Measurements from ENCODE around the gene TRIM24.

The TRIM24 gene

DNA sequence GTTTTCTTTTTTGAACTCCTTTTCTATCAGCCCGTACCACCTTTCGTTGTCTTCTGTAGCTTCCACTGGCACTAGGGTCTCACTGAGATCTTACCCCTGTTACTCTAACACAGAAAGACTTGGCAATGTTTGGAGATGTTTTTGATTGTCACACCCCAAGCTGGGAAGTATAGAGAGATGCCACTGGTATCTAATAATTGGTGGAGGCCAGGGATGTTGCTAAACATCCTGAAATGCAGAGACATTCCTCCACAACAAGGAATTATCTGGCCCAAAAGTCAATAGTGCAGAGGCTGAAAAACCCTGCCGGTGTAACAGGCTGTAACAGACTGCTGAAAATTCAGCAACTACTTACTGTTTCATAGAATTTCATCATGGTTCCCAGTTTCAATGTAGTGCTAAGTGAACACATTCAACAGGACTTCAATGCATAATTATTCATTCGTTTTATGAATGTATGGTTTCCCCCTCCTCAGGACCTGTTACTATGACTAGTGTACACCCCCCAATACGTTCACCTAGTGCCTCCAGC lies 115.9 kb downstream of the TRIM24 start:
- DNase-seq (ENCODE audit: low read depth, low spot score), result no peak

DNA sequence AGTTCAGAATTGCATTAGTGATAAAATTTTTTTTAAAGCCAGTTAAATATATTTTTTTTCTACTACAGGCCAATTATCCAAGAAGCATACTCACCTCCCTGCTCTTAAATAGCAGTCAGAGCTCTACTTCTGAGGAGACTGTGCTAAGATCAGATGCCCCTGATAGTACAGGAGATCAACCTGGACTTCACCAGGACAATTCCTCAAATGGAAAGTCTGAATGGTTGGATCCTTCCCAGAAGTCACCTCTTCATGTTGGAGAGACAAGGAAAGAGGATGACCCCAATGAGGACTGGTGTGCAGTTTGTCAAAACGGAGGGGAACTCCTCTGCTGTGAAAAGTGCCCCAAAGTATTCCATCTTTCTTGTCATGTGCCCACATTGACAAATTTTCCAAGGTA lies 119.1 kb downstream of the TRIM24 start:
- no peak for DNase-seq (ENCODE audit: low read depth, low spot score)

DNA sequence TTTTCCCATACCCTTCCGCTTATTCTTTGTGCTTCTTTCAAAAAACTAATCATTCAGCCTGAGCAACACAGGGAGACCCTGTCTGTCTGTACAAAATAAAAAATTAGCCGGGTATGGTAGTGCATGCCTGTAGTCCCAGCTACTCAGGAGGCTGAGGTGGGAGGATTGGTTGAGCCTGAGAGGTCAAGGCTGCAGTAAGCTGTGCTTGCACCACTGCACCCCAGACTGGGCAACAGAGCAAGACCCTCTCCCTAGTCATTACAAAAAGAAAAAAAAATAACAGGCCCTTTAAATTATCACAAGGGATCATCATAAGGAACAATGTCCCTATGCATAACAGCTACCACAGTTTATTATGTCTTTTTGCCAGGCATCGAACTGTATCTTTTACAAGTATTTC lies 119.6 kb downstream of the TRIM24 start:
- DNase-seq (ENCODE audit: low read depth, low spot score), result no peak

DNA sequence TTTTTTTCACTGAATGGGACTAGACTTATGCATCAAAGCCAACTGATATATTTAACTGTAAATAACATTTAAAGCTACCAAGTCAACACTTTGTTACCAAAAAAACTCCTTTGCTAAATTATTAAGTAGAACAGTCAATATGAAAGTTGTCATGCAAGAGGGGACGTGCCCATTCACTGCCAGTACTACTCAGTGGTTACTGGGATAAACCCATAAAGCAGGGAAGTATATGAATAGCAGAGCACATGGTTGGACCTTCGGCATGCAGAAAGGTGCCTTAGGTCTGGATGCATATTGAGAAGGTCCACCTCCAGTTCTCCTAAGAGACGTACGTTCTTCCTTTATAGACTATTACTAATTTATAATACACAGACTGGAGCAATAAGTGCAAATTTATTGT lies 121.0 kb downstream of the TRIM24 start:
- DNase-seq (ENCODE audit: low read depth, low spot score), result no peak

DNA sequence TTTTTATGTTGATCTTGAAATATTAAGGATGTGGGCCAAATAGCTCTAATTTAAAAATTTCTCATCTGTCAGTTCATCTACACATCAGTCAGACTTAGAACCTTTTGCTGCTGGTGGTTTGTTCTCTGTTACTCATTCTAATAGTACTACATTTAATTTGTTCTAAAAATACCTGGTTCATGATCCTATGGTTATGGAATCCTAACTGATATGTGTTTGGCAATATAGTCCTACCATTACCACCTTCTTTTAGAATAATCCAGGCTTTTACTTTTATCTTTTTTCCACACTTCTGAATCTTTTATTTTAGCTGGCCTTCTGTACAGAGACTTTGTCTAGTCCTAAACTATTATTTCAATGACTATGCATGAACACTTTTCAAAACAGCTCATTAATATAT lies 124.2 kb downstream of the TRIM24 start:
- no peak for DNase-seq (ENCODE audit: low read depth, low spot score)

DNA sequence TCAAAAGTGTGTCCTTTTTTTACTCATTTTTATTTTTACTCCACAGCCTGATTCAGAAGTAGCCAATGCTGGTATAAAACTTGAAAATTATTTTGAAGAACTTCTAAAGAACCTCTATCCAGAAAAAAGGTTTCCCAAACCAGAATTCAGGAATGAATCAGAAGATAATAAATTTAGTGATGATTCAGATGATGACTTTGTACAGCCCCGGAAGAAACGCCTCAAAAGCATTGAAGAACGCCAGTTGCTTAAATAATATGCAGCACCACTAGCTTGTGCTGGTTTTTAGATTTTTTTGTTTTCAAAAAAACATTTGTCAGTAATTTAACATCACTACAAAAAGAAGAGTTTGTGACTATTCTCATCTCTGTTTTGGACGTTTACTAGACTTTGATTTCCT lies 124.6 kb downstream of the TRIM24 start:
- DNase-seq (ENCODE audit: low read depth, low spot score), result no peak

DNA sequence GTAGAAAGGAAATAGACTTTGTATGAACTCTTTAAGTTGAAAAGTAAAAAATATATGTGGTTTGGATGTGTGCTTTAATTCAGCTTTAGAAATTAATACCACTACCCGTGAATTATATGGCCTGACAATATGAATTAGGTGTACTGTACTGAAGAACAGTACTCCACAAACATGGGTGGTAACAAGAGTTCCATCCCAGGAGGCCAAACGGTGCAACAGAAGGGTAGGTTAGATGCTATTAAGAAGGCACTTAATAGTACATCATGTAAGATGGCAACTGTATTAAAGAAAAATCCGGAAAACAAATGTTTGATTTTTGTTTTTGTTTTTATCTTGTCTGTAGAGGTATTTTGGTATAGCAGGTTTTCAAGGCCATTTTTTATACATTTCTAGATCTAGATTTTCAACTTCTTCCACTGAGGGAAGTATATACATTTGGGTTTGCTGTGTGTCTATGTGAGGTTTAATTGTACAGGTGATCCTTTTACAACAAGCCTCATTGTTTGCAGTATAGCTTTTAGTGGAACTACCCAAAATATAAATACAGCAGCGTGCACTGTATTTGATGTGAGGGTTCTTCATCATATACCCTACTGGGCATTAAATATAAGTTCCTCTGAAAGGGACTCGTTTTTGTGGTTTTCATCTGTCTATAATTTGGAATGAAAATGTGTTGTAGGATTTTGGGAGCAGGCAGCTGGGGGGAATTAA lies 125.4 kb downstream of the TRIM24 start:
- no peak for DNase-seq (ENCODE audit: low read depth, low spot score)

DNA sequence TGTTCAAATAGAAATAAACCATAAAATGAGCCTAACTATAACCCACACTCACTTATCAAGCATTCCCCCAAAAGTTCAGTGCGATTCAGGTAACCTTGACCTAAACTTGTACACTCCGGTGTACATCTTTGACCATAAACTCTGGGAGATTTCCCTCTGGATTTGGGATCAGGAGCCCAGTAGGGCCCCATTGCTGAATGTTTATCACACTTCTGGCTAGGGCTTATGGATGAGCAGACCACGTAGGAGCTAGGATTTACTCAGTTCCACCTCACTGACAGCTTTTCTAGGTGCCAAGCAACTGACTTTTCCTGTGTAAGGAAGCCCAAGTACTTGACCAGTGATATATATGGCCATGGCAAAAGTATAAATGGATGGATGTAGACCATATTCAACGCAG lies 127.4 kb downstream of the TRIM24 start:
- no peak for DNase-seq (ENCODE audit: low read depth, low spot score)

DNA sequence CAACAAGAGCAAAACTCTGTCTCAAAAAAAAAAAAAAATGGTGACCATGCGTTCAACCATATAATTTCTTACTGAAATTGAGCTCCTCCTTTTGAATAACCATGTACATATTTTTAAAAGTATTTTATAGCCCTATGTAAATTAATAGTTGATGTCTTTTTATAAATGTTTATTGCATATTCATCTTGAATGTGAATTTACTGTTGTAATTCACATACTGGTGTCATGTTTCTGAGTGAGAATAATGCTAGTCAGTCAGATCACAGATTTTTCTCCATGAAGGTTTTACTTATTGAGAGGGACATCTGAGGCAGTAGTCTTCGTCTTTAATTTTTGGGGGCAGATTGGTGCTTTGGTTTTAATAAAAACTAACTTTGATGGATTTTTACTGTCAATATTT lies 128.9 kb downstream of the TRIM24 start:
- no peak for DNase-seq (ENCODE audit: low read depth, low spot score)

DNA sequence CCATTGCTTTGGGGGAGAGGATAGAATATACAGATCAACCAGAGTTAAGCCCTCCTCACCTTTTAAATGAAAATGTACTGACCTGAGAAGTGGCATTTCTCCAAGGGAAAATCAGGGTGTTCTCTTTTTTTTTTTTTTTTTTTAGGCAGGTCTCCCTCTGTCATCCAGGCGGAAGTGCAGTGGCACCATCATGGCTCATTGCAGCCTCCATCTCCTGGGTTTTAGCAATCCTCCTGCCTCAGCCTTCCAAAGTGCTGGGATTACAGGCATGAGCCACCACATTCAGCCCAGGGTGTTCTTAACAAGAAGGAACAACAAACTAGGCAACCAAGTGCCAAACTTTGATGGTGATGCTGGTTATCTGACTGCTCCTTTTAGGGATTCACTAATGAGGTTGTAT lies 130.1 kb downstream of the TRIM24 start:
- DNase-seq (ENCODE audit: low read depth, low spot score), result no peak

DNA sequence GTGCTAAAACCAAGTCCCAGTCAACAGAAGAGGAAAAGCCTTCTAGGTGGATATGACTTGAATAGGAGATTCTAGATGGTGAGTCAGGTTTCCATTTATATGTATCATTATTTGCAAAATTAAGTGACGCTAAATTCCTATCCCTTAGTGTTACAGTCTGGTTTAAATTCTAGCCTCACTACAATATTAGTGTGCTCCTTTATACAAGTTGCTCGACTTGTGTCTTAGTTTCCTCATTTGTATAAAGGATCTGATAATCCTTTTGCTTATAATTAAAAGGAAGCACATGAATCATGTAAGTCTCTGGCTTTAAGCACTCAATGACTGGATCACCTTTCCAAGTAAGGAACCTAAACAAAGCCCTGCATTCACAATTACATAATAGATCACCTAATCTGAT lies 135.4 kb downstream of the TRIM24 start:
- no peak for DNase-seq (ENCODE audit: low read depth, low spot score)

DNA sequence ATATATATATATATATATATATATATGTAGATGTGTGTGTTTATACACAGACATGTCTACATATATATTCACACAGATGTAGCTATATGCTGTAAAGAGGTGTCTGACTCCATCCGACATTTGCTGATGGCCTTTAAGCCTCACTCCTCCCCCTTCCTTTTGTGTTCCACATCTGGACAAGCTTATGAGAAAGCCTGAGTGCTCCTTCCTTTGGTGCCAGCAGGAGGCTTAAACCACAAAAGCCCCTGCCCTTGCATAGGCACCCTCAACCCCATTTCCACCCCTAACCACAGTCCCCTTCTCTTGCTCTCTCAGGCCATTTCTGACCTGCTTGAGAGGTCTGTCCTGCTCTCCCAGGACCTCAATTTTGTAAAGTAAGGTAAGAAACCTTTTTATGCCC lies 142.4 kb downstream of the TRIM24 start:
- DNase-seq (ENCODE audit: low read depth, low spot score), result no peak

DNA sequence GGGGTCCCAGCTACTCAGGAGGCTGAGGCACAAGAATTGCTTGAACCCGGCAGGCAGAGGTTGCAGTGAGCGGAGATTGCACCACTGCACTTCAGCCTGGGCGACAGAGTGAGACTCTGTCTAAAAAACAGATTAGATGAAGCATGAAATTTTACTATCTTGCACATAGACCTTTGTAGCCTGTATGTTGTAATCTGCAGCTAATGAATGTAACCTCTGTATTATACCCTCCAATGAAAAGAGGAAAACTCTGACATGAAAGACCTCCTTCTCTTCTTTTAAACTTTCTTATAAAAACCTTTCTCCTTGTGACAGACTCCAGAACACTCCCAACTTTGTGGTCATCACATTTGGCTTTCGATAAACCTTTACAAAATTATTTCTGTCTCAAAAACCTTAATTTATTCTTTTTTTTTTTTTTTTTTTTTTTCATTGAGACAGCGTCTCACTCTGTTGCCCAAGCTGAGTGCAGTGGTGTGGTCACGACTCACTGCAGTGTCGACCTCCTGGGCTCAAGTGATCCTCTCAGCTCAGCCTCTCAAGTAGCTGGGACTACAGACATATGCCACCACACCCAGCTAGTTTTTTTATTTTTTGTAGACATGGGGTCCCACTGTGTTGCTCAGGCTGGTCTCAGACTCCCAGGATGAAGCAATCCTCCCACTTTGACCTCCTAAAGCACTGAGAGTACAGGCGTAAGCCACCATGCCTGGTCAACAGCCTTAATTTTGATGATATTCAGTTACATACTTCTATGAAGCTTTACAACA lies 143.7 kb downstream of the TRIM24 start:
- no peak for DNase-seq (ENCODE audit: low read depth, low spot score)

DNA sequence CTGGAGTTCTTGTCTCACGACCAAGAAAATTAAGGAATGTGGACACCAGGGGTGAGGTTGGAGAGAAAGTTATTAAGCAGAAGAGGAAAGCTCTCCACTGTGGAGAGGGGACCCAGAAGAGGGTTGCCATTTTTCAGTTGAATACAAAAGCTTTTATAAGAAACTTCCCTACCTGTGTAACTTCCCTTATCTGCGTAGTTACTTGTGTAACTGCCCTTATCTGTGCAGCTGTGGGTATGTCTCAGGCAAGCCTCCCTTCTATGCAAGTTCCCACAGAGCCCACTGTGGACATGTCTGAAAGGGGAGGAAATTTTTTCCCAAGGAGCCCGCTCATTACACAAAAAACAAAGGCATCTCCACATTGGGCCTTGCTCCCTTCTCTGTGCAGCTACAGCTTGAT lies 146.2 kb downstream of the TRIM24 start:
- DNase-seq (ENCODE audit: low read depth, low spot score), result no peak

DNA sequence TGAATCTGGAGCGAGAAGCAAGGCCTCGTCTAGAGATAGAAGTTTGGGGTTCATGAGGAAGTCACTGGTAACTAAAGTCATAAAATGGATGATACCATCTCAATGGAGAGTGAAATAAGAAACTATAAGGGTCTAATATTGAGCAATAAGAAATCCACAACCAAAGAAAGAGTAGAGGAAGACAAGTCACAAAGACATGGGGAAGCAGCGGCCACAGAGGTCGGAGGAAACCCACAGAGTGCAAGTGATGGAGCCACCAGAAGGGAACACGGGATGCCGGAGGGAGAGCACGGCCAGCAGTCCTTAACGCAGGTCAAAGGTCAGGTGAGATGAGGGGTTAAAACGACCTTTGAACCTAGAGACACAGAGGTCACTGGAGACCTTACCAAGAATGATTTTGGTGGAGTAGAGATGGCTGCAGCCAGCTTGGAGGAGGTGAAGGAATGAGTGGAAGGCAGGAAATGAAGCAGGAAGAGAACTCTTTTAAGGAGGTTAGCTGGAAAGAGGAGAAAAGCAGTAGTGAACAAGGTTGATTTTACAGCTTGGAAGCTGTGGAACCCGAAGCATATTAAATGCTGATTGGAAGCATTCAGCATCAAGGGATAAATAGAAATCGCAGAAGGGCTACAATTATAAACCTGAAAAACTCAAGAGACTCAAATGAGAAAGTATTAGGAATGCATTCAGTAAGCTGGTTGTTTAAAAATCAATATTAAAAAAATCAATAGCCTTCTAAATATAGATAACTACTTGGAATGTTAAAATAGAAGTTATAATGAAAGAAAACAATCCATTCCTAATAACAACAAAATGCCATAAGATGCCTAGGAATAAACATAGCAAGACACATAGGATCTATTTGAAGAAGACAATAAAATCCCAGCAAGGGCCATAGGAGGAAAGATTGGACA lies 147.4 kb downstream of the TRIM24 start:
- DNase-seq (ENCODE audit: low read depth, low spot score), result no peak

DNA sequence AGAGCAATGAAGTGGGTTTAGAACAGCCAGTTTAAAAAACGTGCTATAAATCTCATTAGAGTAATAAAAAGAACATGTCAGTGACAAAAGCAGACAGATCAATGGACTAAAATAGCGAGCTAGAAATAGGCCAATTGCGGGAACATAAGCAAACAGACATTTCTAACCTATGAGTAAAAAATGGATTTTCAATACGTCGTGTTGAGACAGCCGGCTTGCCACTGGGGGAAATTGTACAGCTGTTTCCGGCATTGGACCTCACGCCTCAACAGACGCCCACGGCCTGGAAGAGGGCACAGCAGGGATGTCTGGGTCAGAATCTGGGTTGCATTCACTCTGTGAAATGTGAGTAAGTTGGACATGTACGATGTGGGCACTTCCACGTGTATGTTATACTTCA lies 148.2 kb downstream of the TRIM24 start:
- DNase-seq (ENCODE audit: low read depth, low spot score), result no peak

DNA sequence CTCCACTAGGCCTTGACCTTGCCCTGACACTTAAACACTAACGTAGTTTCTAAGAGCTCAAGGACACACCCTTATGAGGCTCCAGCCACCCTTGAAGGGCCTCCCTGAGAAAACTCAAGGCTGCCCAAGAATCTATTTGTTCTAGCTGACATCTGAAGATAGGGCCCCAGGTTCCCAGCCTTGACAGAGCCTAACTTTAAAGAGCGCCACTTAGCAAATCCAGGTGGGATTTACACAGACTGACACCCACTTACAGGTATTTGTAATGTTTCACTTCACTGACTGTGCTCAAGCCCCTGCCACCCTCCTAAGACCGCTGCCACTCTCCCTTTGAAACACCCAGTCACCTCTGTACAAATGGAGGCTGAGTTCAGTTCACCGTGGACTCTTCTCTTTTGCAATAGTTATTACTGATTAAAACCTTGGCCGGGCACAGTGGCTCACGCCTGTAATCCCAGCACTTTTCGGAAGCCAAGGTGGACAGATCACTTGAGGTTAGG lies 150.7 kb downstream of the TRIM24 start:
- DNase-seq (ENCODE audit: low read depth, low spot score), result no peak

DNA sequence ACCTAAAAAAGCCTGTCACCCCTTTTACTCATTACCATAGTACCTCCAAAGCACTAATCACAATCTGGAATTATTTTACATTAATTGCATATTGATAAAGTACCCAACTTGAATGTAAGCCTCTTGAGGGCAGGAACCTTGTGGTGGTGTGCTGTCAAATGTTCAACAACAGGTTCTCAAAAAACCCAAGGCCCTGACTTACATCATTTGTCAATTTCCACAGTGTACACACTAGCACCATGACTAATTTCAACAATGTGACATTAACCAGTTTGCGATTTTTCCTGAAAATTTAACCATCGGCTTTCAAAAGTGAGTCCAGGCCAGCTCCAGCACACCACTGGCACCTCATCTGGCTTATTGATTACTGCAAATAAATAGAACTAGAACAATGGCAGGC lies 153.6 kb downstream of the TRIM24 start:
- DNase-seq (ENCODE audit: low read depth, low spot score), result no peak

DNA sequence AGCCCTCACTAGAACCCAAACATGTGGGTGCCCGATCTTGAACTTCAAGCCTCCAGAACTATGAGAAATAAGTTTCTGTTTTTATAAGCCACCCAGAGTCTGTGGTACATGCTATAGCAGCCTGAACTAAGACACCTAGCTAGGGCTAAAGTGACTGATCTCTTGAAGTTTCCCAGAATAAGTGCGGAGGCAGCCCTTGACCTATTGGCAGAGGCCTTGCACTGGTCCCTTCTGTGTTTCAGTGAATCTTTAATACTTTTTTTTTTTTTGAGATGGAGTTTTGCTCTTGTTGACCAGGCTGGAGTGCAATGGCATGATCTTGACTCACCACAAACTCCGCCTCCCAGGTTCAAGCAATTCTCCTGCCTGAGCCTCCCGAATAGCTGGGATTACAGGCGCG lies 156.0 kb downstream of the TRIM24 start:
- DNase-seq (ENCODE audit: low read depth, low spot score), result no peak

DNA sequence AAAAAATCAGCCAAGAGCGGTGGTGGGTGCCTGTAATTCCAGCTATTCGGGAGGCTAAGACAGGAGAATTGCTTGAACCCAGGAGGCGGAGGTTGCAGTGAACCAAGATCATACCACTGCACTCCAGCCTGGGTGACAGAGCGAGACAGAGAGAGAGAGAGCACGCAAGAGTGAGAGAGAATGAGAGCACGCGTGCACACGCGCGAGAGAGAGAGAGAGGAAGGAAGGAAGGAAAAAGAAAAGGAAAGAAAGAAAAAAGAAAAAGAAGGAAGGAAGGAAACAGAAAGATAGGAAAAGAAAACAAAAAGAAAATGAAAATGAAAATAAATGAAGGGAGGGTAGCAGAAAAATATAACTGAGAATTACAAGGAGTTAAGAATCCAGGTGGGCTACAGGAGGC lies 158.4 kb downstream of the TRIM24 start:
- no peak for DNase-seq (ENCODE audit: low read depth, low spot score)

DNA sequence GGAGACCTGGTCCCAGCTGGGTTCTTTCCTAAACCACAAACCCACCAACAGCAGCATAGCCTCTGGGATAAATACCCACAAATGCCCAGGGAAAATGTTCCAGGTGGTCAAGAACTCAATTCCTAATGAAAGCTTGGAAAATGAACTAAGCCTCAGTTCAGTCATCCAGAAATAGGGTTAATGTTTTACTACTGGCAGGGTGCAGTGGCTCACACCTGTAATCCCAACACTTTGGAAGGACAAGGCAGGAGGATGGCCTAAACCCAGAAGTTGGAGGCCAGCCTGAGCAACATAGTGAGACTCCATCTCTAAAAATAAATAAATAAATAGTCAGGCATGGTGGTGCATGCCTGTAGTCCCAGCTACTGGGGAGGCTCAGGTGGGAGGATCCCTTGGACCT lies 158.9 kb downstream of the TRIM24 start:
- no peak for DNase-seq (ENCODE audit: low read depth, low spot score)

DNA sequence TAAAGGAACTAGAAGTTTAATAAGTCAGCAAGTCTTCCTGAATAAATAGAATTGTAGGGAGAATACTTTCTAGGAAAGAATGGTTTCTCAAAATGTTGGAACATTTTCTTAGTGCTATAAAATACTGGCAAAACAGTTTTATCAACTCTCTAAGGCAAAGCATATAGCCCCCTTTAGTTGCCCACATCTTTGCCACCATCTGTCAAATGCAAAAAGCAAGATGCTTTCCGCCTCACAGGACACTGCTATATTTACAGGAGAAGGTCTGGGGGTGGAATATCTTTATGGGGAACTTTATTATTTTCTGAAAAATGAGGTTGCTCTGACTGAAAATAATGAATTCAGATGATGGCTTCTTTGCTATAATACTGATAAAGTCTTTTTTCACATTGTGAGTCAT lies 162.8 kb downstream of the TRIM24 start:
- DNase-seq (ENCODE audit: low read depth, low spot score), result no peak

Data from activated naive CD8-positive, alpha-beta T cell treated with anti-CD3 and anti-CD28 coated beads, Interleukin-2, amount 50 U/mL, for 16 hours (primary cell).